Measurements from ENCODE around the gene RUBCN. TPM values are rescaled to one million over a fixed set of nuclear protein-coding genes. Genes with fewer than 3 reads are reported as not detected.
"Not testable (repeated sequence)": the region's sequence is repeated elsewhere in the genome, so short reads cannot be mapped to it uniquely, and the experiment has no call there.

Gene RUBCN
- total RNA-seq, 1 donor from 2014 or later, result 45.2 TPM

GRCh38 chr3:197629286-197629685 lies 107.4 kb downstream of the RUBCN start:
- DNase-seq (ENCODE audit: low spot score), result not testable (repeated sequence)

GRCh38 chr3:197627772-197628523 lies 108.8 kb downstream of the RUBCN start:
- intact Hi-C loops (cut with micrococcal nuclease), result loop anchor here (2.0 to 5.0 kb wide), 2 partner anchors 73 to 324 kb away; partner anchors contain the start of genes BDH1 and RPL35A
- H3K9me3 Mint-ChIP-seq; H3K4me1 Mint-ChIP-seq (ENCODE audit: low read depth); H3K36me3 Mint-ChIP-seq (ENCODE audit: low read depth); H3K27me3 Mint-ChIP-seq (ENCODE audit: insufficient read depth): not testable (repeated sequence)
- peak overlapping the region; percentile 16 for H3K27ac Mint-ChIP-seq
- peak; percentile 93 for DNase-seq (ENCODE audit: low spot score)
- peak overlapping the region; percentile 83 for H3K4me3 Mint-ChIP-seq

More at GRCh38 chr3:197629286-197629685, 107.4 kb downstream of the RUBCN start:
- not testable (repeated sequence) for H3K4me3 Mint-ChIP-seq; H3K27ac Mint-ChIP-seq; H3K27me3 Mint-ChIP-seq (ENCODE audit: insufficient read depth); H3K9me3 Mint-ChIP-seq; H3K4me1 Mint-ChIP-seq (ENCODE audit: low read depth); H3K36me3 Mint-ChIP-seq (ENCODE audit: low read depth)
- intact Hi-C loops (cut with micrococcal nuclease), result loop anchor here (5.0 kb wide), 1 partner anchor 323 kb away; the partner anchor contains the start of gene RPL35A

GRCh38 chr3:197627158-197627771 lies 109.4 kb downstream of the RUBCN start:
- intact Hi-C loops (cut with micrococcal nuclease), result loop anchor here (2.0 to 5.0 kb wide), 2 partner anchors 72 to 325 kb away; partner anchors contain the start of genes BDH1 and RPL35A
- not testable (repeated sequence) for H3K27ac Mint-ChIP-seq; H3K9me3 Mint-ChIP-seq; H3K27me3 Mint-ChIP-seq (ENCODE audit: insufficient read depth); H3K4me1 Mint-ChIP-seq (ENCODE audit: low read depth); H3K36me3 Mint-ChIP-seq (ENCODE audit: low read depth)
- peak; percentile 30 for DNase-seq (ENCODE audit: low spot score)
- H3K4me3 Mint-ChIP-seq, result peak overlapping the region; percentile 86

- H3K27ac Mint-ChIP-seq; H3K36me3 Mint-ChIP-seq (ENCODE audit: low read depth); H3K4me1 Mint-ChIP-seq (ENCODE audit: low read depth); H3K27me3 Mint-ChIP-seq (ENCODE audit: insufficient read depth); H3K9me3 Mint-ChIP-seq; DNase-seq (ENCODE audit: low spot score): not testable (repeated sequence)
- intact Hi-C loops (cut with micrococcal nuclease), result loop anchor here (2.0 to 5.0 kb wide), 2 partner anchors 72 to 326 kb away; partner anchors contain the start of genes BDH1 and RPL35A
- H3K4me3 Mint-ChIP-seq, result peak overlapping the region; percentile 86
Measured at GRCh38 chr3:197626404-197627157, 110.1 kb downstream of the RUBCN start.

GRCh38 chr3:197621478-197621877 lies 115.2 kb downstream of the RUBCN start:
- H3K27me3 Mint-ChIP-seq (ENCODE audit: insufficient read depth); H3K27ac Mint-ChIP-seq; DNase-seq (ENCODE audit: low spot score); H3K9me3 Mint-ChIP-seq; H3K4me1 Mint-ChIP-seq (ENCODE audit: low read depth); H3K4me3 Mint-ChIP-seq; intact Hi-C loops (cut with micrococcal nuclease): not testable (repeated sequence)
- peaks cover 38% of the 10 kb centered on the region for H3K36me3 Mint-ChIP-seq (ENCODE audit: low read depth)

Other genes with a start within 250 kb of the RUBCN start
- gene BDH1, start 180.9 kb downstream of the RUBCN start, total RNA-seq, result 120 and 126 TPM in 2 replicates
- 59.0 and 77.2 TPM in 2 replicates for gene FYTTD1, start 13.0 kb upstream of the RUBCN start, total RNA-seq
- gene LRCH3, start 54.4 kb upstream of the RUBCN start, total RNA-seq, result 50.0 and 57.8 TPM in 2 replicates
- 1,253 and 1,262 TPM in 2 replicates for gene RPL35A, start 213.3 kb upstream of the RUBCN start, total RNA-seq
- gene LMLN, start 223.3 kb upstream of the RUBCN start, total RNA-seq, result 2.8 and 3.7 TPM in 2 replicates